ENCODE measurements around the gene LRRC27.
"Not testable (repeated sequence)": the region's sequence is repeated elsewhere in the genome, so short reads cannot be mapped to it uniquely, and the experiment has no call there.

The LRRC27 gene

GRCh38 chr10:132316133-132316532, 15.9 kb upstream of the LRRC27 start:
- ATAC-seq: no peak

GRCh38 chr10:132317477-132317876, 14.5 kb upstream of the LRRC27 start:
- ATAC-seq: not testable (repeated sequence)

GRCh38 chr10:132319853-132320653, 11.9 kb upstream of the LRRC27 start:
- ATAC-seq: peak; percentile 98 to 99

GRCh38 chr10:132320654-132321469, 11.1 kb upstream of the LRRC27 start:
- no peak for ATAC-seq

- ATAC-seq: no peak
Measured at GRCh38 chr10:132321726-132322125, 10.3 kb upstream of the LRRC27 start.

GRCh38 chr10:132322586-132323048, 9.4 kb upstream of the LRRC27 start:
- ATAC-seq: no peak

GRCh38 chr10:132324186-132324585, 7.8 kb upstream of the LRRC27 start:
- no peak for ATAC-seq

- no peak for ATAC-seq
Measured at GRCh38 chr10:132326344-132326889, 5.6 kb upstream of the LRRC27 start.

GRCh38 chr10:132326925-132327324, 5.1 kb upstream of the LRRC27 start:
- ATAC-seq: peak; percentile 47 to 60

- ATAC-seq: no peak
Measured at GRCh38 chr10:132328106-132328505, 3.9 kb upstream of the LRRC27 start.

GRCh38 chr10:132328738-132329137, 3.3 kb upstream of the LRRC27 start:
- no peak for ATAC-seq

GRCh38 chr10:132329565-132330485, 2.2 kb upstream of the LRRC27 start:
- ATAC-seq: no peak

- no peak for ATAC-seq
Measured at GRCh38 chr10:132330486-132330833, 1.5 kb upstream of the LRRC27 start.

GRCh38 chr10:132332433-132332754, 401 bp downstream of the LRRC27 start:
- ATAC-seq: peak; percentile 30 to 38

- no peak for ATAC-seq
Measured at GRCh38 chr10:132333386-132333785, 1.4 kb downstream of the LRRC27 start.

GRCh38 chr10:132334631-132335188, 2.7 kb downstream of the LRRC27 start:
- no peak for ATAC-seq

- ATAC-seq: no peak
Measured at GRCh38 chr10:132335189-132336063, 3.4 kb downstream of the LRRC27 start.

GRCh38 chr10:132336064-132336746, 4.2 kb downstream of the LRRC27 start:
- no peak for ATAC-seq

GRCh38 chr10:132336919-132337407, 5.0 kb downstream of the LRRC27 start:
- no peak for ATAC-seq

GRCh38 chr10:132337854-132338253, 5.9 kb downstream of the LRRC27 start:
- not testable (repeated sequence) for ATAC-seq

Data from activated CD4-positive, CD25-positive, alpha-beta regulatory T cell treated with anti-CD3 and anti-CD28 coated beads, Interleukin-2, amount 50 U/mL, for 24 hours (primary cell).